Mucosa of gallbladder (tissue), 1 donor: ENCODE data around the gene CTNNA3. TPM values are rescaled to one million over a fixed set of nuclear protein-coding genes. Genes with fewer than 3 reads are reported as not detected.

ENCODE experiments used
- DNase-seq: peaks from one replicate; pipeline ENCODE4 v3.0.0-alpha.2; 2020; ENCODE audit warnings: low spot score
- total RNA-seq: library from RNA; stranded (reverse); gene quantifications from one replicate; pipeline ENCODE4 v1.2.1, GENCODE V29; 2021
- donor health status: DM: no; HTN: no; CAD: no.

The CTNNA3 gene
- total RNA-seq, 1 donor from 2014 or later: 3.7 TPM

GRCh38 chr10:67665491-67665890 lies 30.5 kb downstream of the CTNNA3 start:
- DNase-seq: no peak

- no peak for DNase-seq
These were observed 31.1 kb downstream of the CTNNA3 start for GRCh38 chr10:67664942-67665341.

- DNase-seq: no peak
These were observed 32.4 kb downstream of the CTNNA3 start for GRCh38 chr10:67663449-67664087.

- DNase-seq: no peak
These were observed 33.6 kb downstream of the CTNNA3 start for GRCh38 chr10:67662415-67662814.

GRCh38 chr10:67659497-67659896 lies 36.5 kb downstream of the CTNNA3 start:
- DNase-seq: no peak

GRCh38 chr10:67657775-67658174 lies 38.2 kb downstream of the CTNNA3 start:
- no peak for DNase-seq

- no peak for DNase-seq
These were observed 45.4 kb downstream of the CTNNA3 start for GRCh38 chr10:67650558-67650957.

- DNase-seq: no peak
These were observed 47.3 kb downstream of the CTNNA3 start for GRCh38 chr10:67648613-67649229.

- DNase-seq: no peak
These were observed 65.1 kb downstream of the CTNNA3 start for GRCh38 chr10:67630904-67631303.

GRCh38 chr10:67629461-67629971 lies 66.5 kb downstream of the CTNNA3 start:
- DNase-seq: no peak

GRCh38 chr10:67622984-67623383 lies 73.0 kb downstream of the CTNNA3 start:
- DNase-seq: no peak

GRCh38 chr10:67622511-67622910 lies 73.5 kb downstream of the CTNNA3 start:
- DNase-seq: no peak

- no peak for DNase-seq
These were observed 74.2 kb downstream of the CTNNA3 start for GRCh38 chr10:67621834-67622233.

GRCh38 chr10:67618116-67618515 lies 77.9 kb downstream of the CTNNA3 start:
- no peak for DNase-seq

GRCh38 chr10:67612577-67613537 lies 83.1 kb downstream of the CTNNA3 start:
- no peak for DNase-seq

GRCh38 chr10:67612176-67612575 lies 83.8 kb downstream of the CTNNA3 start:
- DNase-seq: no peak

GRCh38 chr10:67609996-67610793 lies 85.8 kb downstream of the CTNNA3 start:
- DNase-seq: no peak

GRCh38 chr10:67608001-67608400 lies 88.0 kb downstream of the CTNNA3 start:
- no peak for DNase-seq

GRCh38 chr10:67607472-67607871 lies 88.5 kb downstream of the CTNNA3 start:
- no peak for DNase-seq

GRCh38 chr10:67606572-67606971 lies 89.4 kb downstream of the CTNNA3 start:
- DNase-seq: no peak

- DNase-seq: no peak
These were observed 92.3 kb downstream of the CTNNA3 start for GRCh38 chr10:67603701-67604100.

GRCh38 chr10:67603086-67603485 lies 92.9 kb downstream of the CTNNA3 start:
- DNase-seq: no peak
